GM18526 (cell line): ENCODE data around the gene FAM83E.

Experiments
- POLR2A ChIP-seq: IDR thresholded peaks from 3 replicates; pipeline ENCODE4 v1.6.1; 2011; ENCODE audit not compliant: insufficient read length; ENCODE audit errors: extremely low read depth

FAM83E gene

GRCh38 chr19:48634424-48635262 is 19.8 kb upstream of the FAM83E start:
- peak; percentile 57 for TF ChIP-seq POLR2A

- no peak for TF ChIP-seq POLR2A
Observed at GRCh38 chr19:48634036-48634342, 19.1 kb upstream of the FAM83E start.

- no peak for TF ChIP-seq POLR2A
Observed at GRCh38 chr19:48633148-48634035, 18.5 kb upstream of the FAM83E start.

GRCh38 chr19:48632692-48633147 is 17.8 kb upstream of the FAM83E start:
- TF ChIP-seq POLR2A: no peak

- no peak for TF ChIP-seq POLR2A
Observed at GRCh38 chr19:48631225-48631624, 16.3 kb upstream of the FAM83E start.

GRCh38 chr19:48630296-48631063 is 15.6 kb upstream of the FAM83E start:
- no peak for TF ChIP-seq POLR2A

GRCh38 chr19:48629599-48630295 is 14.9 kb upstream of the FAM83E start:
- TF ChIP-seq POLR2A: no peak

GRCh38 chr19:48629297-48629598 is 14.4 kb upstream of the FAM83E start:
- no peak for TF ChIP-seq POLR2A

- TF ChIP-seq POLR2A: no peak
Observed at GRCh38 chr19:48628486-48629296, 13.8 kb upstream of the FAM83E start.

GRCh38 chr19:48627865-48628314 is 13.0 kb upstream of the FAM83E start:
- no peak for TF ChIP-seq POLR2A

GRCh38 chr19:48627201-48627864 is 12.5 kb upstream of the FAM83E start:
- no peak for TF ChIP-seq POLR2A

- TF ChIP-seq POLR2A: no peak
Observed at GRCh38 chr19:48625891-48626327, 11.0 kb upstream of the FAM83E start.
